Measurements from ENCODE around the gene KCNK4.
A peak's percentile ranks its signal among the peaks of the same experiment; 100 is the strongest.

The KCNK4 gene

DNA sequence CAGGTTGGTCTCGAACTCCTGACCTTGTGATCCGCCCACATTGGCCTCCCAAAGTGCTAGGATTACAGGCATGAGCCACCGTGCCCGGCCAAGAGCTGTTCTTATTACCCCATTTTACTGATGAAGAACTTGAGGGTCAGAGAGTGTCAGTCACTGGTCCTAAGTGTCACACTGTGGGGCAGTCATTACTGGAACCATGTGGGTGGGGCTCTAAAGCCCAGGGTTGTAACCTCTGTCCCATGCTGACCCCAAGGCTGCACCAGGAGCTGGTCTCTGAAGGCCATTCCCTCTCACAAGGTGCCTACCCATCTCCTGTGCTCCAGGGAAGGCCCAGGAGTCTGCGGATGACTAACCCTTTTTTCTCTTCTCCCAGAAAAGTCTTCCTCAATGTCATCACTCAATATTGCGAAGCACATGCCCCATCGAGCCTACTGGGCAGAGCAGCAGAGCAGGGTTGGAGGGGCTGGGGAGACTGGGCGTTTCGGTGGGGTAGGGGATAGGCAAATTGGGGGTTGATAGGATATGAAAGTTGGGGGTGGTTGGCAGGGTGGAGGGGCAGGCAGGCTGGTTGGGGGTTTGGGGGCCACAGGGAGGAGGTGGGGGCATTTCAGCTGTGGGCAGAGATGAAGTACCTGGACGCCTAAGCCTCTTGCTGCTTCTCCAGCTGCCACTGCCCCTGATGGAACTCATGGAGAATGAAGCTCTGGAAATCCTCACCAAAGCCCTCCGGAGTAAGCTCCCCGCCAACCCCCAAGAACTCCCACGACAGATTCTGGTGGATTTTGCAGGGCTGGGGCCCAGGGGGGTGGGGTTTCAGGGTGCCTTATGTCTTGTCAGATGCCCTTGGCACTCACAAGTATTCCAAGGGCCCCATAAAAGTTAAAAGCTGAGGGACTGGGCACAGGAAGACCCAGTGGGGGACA is 12.3 kb downstream of the KCNK4 start:
- H3K27me3 ChIP-seq (ENCODE audit: insufficient read depth, poor library complexity, severe bottlenecking) = peaks cover 25% of the 10 kb centered on the region
- peak overlapping the region; percentile 47; the same call in 1 of the 2 replicates for H3K4me3 ChIP-seq (replicated peaks; ENCODE audit: insufficient read depth, low read length)
- no peak for TF ChIP-seq GABPA (IDR thresholded peaks at IDR 0.05; ENCODE audit: low read depth)
- TF ChIP-seq REST (IDR thresholded peaks at IDR 0.05; ENCODE audit: insufficient replicate concordance, low read depth) = no peak
- TF ChIP-seq POLR2AphosphoS5 (IDR thresholded peaks at IDR 0.05; ENCODE audit: low read depth) = no peak
- TF ChIP-seq CTCF (IDR thresholded peaks at IDR 0.05; ENCODE audit: insufficient read depth, low read length) = no peak
- no peak for TF ChIP-seq SPI1 (IDR thresholded peaks at IDR 0.05; ENCODE audit: borderline replicate concordance, low read depth)
- no peak overlapping the region for H3K27ac ChIP-seq (replicated peaks)
- no peak for DNase-seq (ENCODE audit: low read depth in 1 of 2, low spot score in 1 of 2)

DNA sequence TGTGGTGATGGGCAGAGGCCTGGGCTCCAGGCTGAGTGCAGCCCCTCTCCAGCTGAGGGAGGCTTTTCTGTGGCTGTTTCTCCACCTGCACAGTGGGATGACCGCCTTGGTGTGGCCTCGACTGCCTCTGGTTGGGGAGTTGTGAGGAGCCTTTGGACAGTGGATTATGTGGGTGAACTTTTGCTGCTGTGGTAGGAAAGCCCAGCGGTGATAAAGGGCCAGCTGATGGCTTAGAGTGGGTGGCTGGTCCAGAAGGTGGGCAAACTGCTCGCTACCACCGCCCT is 12.9 kb downstream of the KCNK4 start:
- peaks cover 19% of the 10 kb centered on the region for H3K27me3 ChIP-seq (ENCODE audit: insufficient read depth, poor library complexity, severe bottlenecking)
- no peak for TF ChIP-seq GABPA (IDR thresholded peaks at IDR 0.05; ENCODE audit: low read depth)
- TF ChIP-seq SPI1 (IDR thresholded peaks at IDR 0.05; ENCODE audit: borderline replicate concordance, low read depth) = no peak
- no peak for TF ChIP-seq POLR2AphosphoS5 (IDR thresholded peaks at IDR 0.05; ENCODE audit: low read depth)
- no peak for TF ChIP-seq REST (IDR thresholded peaks at IDR 0.05; ENCODE audit: insufficient replicate concordance, low read depth)
- TF ChIP-seq CTCF (IDR thresholded peaks at IDR 0.05; ENCODE audit: insufficient read depth, low read length) = no peak
- H3K27ac ChIP-seq (replicated peaks) = no peak overlapping the region
- no peak for DNase-seq (ENCODE audit: low read depth in 1 of 2, low spot score in 1 of 2)
- peak overlapping the region; percentile 47 for H3K4me3 ChIP-seq (replicated peaks; ENCODE audit: insufficient read depth, low read length)

DNA sequence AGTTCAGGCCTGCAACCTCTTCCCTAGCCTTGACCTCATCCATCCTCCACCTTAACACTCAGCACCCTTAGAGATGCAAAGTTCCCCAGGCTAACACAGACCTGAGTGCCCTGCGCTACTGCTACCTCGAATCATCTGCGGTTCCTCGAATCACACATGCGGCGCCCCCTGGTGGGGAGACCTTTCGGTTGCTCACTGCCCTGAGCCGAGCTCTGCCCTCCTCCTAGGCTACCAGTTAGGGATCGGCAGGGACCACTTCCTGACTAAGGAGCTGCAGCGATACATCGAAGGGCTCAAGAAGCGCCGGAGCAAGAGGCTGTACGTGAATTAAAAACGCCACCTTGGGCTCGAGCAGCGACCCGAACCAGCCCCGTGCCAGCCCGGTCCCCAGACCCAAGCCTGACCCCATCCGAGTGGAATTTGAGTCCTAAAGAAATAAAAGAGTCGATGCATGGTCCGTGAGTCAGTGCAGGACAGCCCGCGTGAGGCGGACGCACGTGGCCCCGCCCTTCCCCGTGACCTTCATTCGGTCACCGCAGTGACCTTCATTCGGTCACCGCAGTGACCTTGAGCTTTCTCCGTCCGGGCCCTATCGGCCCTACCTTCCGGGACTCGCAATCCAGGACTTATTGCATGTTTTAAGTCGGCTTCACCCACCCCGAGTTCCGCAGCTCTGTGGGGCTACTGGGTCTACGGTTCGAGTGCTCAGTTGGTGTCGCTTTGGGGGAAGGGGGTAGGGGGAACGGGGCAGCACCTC is 13.4 kb downstream of the KCNK4 start:
- Histone ChIP-seq H3K27ac (replicated peaks) (peak overlapping the region; percentile 98), H3K27me3 (ENCODE audit: insufficient read depth, poor library complexity, severe bottlenecking) (peaks cover 14% of the 10 kb centered on the region), H3K4me3 (replicated peaks; ENCODE audit: insufficient read depth, low read length) (peak overlapping the region; percentile 47)
- peak; percentile 92 to 96 for DNase-seq (ENCODE audit: low read depth in 1 of 2, low spot score in 1 of 2)
- 0 out of 2 replicates have a peak, but pooled peaks have one; percentile 7 for TF ChIP-seq GABPA (IDR thresholded peaks at IDR 0.05; ENCODE audit: low read depth)
- peak; percentile 5 for TF ChIP-seq REST (IDR thresholded peaks at IDR 0.05; ENCODE audit: insufficient replicate concordance, low read depth)
- peak; percentile 87 for TF ChIP-seq CTCF (IDR thresholded peaks at IDR 0.05; ENCODE audit: insufficient read depth, low read length)
- TF ChIP-seq SPI1 (IDR thresholded peaks at IDR 0.05; ENCODE audit: borderline replicate concordance, low read depth) = peak; percentile 15; the same call in 1 of the 2 replicates
- peak; percentile 69 for TF ChIP-seq POLR2AphosphoS5 (IDR thresholded peaks at IDR 0.05; ENCODE audit: low read depth)

Measured in HL-60 (cell line).